Central memory CD4-positive, alpha-beta T cell (primary cell): Measurements from ENCODE around the gene EPHB2.

ENCODE experiments used
- DNase-seq: peaks from one replicate; pipeline ENCODE4 v3.0.0; 2022

EPHB2 gene

DNA sequence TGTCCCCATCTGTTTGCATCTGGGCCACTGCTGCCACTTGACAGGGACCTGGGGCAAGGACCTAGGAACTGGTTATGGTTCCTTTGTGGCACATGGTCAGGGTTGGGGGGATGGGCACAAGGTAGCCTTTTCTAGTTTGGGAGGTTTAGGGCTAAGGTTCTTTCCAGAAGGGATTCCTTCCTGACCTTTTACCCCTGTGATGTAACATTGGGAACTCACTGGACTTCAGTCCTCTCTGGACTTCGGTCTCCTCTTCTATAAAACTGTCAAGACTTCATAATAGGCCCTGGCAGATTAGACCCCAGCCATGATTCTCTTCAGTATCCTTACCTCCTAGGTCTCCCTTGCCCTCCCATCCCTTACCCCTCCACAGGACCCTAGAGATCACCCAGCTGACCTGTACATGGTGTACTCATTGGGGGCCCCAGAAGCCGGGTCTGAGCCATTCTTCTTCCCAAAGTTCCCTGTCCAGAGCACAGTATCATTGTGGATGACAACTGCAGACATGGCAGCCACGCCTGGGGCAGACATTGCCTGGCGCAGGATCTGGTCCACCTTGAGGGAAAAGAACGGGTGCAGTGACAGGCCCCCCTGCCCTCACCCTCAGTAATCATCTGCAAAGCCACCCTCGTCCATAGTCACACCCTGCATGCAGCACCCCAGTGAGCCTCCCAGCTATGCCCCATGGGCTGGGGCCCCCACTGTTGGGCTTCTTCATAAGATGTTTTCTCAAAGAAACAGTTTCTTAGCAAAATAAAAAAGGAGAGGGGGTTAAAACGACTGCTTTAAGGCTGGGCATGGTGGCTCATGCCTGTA is 249.1 kb downstream of the EPHB2 start:
- DNase-seq = no peak

DNA sequence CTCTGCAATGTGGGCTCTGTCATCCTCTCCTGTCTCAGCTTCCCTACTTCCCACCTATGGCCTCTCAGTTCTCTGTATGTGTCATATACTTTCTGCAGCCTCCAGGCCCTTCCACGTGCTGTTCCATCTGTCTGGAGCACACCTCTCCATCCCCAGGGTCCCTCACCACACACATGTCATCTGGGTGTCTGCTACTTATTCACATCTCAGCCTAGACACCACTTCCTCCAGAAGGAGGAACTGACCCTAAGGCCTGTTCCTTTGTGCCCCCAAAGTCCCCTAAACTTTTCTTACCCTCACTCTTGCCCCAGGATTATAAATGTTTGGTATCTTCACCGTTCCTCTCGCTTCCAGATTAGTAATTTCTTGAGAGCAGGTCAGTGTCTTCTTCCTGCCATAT is 251.9 kb downstream of the EPHB2 start:
- DNase-seq = no peak

DNA sequence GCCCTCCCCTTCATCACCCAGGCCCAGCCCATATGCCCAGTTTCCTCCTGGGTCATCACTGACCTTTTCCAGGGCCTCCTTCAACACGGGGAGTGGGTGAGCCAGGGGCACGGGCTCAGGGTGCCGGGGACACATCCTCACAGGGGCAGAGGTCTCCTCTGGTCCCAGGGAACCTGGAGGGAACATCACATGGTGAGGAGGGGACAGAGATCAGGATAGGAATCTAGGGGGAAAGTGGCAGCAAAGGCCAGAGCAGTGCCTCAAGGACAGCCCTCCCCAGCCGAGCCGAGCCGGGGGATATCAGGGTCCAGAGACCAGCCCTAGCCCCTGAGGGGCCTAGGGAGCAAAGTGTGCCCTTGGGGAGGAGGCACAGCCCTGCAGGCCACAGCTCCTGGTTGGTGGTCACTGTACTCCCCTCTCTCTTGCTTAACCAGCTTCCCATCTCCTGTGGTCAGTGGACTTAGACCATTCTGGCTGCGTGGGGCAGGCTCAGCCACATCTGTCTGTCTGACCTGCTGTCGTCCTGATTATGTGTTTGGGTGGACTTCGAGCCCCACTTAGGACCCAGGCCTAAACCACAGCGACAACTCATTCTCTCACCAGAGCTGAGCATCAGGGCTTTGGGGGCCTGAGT is 252.5 kb downstream of the EPHB2 start:
- DNase-seq = no peak

DNA sequence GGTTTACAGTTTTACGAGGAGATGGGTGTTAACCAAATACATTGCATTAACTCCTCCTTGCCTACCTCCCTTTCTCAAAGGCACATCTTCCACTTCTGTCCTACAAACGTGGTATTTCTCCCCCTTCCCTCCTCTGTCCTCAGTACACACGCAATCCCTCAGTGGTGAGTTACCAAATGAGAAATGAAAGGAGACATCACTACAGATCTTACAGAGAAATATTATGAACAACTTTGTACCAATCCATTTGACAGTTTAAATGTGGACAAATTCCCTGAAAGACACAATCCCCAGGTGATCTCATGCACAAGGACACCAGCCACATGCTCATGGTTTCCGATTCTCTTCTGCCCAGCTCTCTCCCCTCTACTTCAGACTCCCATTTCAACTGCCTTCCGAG is 255.7 kb downstream of the EPHB2 start:
- no peak for DNase-seq

GRCh38 chr1:22967833-22968232 is 257.2 kb downstream of the EPHB2 start:
- DNase-seq = no peak

DNA sequence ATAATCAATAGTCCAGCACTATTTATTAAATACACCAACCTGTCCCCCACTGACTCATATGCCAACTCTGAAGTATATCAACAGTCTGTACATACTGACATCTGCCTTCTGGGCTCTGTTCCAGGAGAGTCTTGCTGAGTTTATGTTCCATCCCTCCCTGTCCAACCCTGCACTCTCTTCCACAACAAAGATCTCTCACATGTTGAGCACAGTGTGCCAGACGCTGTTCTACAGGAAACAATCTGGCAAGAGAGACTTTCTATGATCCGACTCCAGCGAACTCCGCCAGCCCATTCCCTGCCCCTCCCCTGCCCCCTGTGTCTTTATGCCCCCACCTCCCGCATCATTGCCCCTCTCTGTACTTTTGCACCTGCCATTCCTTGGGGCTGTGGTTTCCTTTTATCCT is 258.7 kb downstream of the EPHB2 start:
- DNase-seq = no peak

DNA sequence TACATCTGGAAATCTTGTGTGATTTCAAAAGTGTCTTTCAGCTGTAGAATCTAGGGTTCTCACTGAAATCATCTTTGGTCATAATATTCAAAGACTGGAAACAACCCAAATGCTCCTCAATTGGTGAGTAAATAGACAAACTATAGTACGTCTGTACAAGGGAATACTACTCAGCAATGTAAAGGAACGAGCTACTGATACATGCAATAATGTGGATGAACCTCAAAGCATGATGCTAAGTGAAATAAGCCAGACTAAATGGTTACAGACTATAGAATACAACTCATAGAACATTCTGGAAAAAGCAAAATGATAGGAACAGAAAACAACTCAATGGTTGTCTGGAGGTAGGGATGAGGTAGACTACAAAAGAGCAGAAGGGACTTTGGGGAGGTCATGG is 259.5 kb downstream of the EPHB2 start:
- DNase-seq = no peak
